Activated T-cell treated with anti-CD3 and anti-CD28 coated beads, Interleukin-2, amount 50 U/mL, for 48 hours (primary cell): ENCODE data around the gene SLC22A12.

Experiments used
- DNase-seq, 2 experiments: peaks; one replicate each; pipeline ENCODE4 v3.0.0-alpha.2; 2020

SLC22A12 gene

DNA sequence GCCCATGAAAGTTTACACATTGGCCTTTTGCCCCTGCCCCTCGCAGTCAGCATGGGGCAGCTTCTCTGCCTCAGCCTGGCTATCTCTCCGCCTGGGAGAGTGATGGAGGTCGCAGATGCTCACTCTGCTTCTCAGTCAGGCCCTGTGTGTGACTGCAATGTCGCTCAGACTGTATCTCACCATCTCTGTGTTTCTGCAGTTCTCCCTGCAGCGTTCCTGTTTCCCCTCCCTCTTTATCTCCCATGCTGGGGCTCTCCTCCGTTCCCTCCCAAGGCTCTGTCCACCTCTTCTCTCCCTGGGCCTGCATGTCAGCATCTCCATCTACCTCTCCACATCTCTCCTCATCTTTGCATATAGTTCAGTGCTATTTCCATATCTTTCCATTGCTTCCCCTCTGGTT is 38.1 kb downstream of the SLC22A12 start:
- no peak for DNase-seq

GRCh38 chr11:64629796-64630562 is 39.0 kb downstream of the SLC22A12 start:
- DNase-seq: no peak

- DNase-seq: no peak
These were observed 40.7 kb downstream of the SLC22A12 start for GRCh38 chr11:64631675-64632074.

DNA sequence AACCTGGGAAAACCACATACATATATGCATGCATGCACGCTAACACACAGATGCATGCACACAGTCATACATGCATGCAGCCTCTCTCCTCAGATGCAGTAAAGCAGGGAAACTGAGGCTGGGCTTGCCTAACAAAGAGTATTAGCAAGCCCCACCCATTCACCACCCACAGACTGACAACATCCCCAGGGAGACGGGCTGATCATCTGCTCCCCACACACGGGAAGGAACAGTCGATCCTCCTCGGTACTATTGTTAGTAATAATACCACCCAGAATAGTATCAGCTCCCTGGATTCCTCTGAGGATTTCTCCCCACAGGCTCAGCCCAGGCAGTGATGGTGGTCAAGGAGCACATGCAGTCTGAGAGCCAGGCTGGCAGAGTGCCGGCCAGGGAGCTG is 41.2 kb downstream of the SLC22A12 start:
- DNase-seq: no peak

GRCh38 chr11:64632654-64633053 is 41.6 kb downstream of the SLC22A12 start:
- DNase-seq: no peak

GRCh38 chr11:64633555-64634159 is 42.6 kb downstream of the SLC22A12 start:
- no peak for DNase-seq

DNA sequence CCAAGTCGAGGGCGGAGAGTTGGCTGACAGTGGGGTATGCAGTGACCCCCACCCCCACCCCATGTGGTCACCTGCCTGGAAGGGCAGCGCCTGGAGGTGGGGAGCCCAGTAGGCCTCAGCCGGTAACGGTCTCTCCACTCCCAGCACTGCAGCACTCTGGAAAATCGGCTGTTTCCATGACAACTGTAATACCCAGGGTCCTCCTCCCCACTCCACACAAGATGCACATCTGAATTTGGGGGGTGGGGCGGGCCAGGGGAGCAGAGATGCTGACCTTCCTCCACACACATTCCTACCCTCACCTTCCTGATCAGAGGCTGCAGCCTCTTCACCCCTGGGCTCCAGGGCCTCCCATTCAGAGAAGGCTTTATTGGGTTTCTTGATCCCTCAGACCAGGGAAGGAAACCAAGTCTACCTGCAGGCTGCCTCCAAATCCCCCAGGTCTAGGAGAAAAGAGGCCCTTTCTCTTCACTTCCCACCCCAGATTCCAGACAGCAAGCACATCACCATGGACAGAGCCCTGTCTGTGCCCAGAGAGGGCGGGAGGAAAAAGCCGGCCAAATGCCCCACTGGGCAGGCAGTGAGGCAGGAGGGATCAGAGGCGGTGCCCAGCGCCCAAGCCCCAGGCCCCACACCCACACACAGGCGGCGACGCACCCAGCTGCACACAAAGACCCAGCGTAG is 46.5 kb downstream of the SLC22A12 start:
- DNase-seq: no peak

GRCh38 chr11:64638018-64638665 is 47.1 kb downstream of the SLC22A12 start:
- DNase-seq: no peak

GRCh38 chr11:64638829-64639228 is 47.8 kb downstream of the SLC22A12 start:
- no peak for DNase-seq

DNA sequence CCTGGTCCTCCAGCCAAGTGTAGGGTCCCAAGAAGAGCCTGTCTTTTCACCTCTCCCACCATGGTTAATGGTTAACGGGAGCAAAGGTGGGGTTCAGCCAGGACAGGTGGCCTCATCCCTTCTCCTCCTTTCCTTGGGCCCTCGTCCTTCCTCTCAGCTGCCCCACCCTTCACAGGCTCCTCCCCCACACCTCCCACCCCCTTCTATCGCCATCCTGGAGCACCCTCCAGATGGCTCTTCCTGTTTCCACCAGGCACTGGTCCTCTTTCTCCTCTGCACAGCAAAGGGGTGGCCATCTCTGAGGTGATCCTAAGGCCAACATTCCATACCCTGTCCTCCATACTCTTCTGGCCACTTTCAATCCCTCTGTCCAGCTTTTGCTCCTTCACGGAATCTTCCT is 48.9 kb downstream of the SLC22A12 start:
- no peak for DNase-seq

- no peak for DNase-seq
These were observed 50.8 kb downstream of the SLC22A12 start for GRCh38 chr11:64641596-64642417.

- DNase-seq: no peak
These were observed 51.4 kb downstream of the SLC22A12 start for GRCh38 chr11:64642418-64642735.

GRCh38 chr11:64642871-64643255 is 51.8 kb downstream of the SLC22A12 start:
- no peak for DNase-seq

GRCh38 chr11:64643256-64643881 is 52.3 kb downstream of the SLC22A12 start:
- no peak for DNase-seq

- no peak for DNase-seq
These were observed 53.1 kb downstream of the SLC22A12 start for GRCh38 chr11:64643920-64644646.

DNA sequence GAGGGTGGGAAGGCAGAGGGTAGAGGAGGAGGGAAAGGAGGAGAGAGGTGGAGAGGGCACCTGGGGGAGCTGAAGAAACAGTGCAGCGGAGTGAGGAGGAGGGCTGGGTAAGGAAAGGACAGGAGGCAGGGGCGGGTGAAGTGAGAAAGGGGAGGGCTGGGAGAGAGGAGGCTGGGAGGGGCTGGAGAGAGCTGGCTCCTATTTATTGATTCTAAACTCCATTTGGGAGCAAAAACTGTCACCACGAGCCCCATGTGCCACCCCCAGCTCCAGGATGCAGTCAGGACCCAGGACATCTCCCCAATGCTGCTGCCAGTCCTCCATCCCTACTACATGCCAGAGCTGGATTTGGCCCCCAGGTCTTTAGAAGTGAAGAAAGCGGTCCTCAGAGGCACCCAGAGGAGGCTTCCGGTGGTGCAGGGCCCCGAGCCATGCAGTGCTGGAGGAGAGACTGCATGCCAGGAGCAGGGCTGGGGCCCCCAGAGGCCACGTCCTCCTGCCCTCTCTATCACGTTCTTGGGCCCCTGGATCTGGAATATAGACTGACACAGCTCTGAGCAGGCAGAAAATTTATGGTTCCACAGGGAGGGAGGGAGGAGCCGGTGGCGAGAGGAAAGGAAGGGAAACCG is 53.7 kb downstream of the SLC22A12 start:
- DNase-seq: no peak

GRCh38 chr11:64647019-64647779 is 56.2 kb downstream of the SLC22A12 start:
- no peak for DNase-seq

DNA sequence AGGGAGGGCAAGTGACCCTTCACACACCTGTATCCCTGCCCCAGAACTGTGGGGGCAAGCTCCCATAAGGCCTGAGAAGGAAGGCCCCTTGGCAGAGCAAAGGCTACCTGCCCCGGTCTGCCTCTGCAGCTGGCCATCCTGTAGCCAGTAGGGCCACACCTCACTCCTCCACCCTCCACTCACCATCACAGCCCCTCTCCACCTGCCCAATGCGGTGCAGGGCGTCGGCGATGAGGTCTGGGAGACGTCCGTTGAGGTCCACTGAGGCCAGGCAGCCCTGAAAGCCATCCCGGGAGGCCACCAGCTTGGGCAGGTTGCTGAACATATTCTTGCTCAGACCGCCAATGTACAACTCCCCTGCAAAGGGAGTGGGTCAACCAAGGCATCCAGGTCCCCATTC is 57.5 kb downstream of the SLC22A12 start:
- DNase-seq: no peak

- DNase-seq: no peak
These were observed 58.3 kb downstream of the SLC22A12 start for GRCh38 chr11:64649291-64649697.

GRCh38 chr11:64650923-64651523 is 60.0 kb downstream of the SLC22A12 start:
- no peak for DNase-seq
